ENCODE measurements around the gene OSCP1. TPM values are rescaled to one million over a fixed set of nuclear protein-coding genes. Genes with fewer than 3 reads are reported as not detected.
"Not testable (repeated sequence)": the region's sequence is repeated elsewhere in the genome, so short reads cannot be mapped to it uniquely, and the experiment has no call there.

OSCP1 gene
- total RNA-seq, 1 donor from 2014 or later = 5.2 TPM

DNA sequence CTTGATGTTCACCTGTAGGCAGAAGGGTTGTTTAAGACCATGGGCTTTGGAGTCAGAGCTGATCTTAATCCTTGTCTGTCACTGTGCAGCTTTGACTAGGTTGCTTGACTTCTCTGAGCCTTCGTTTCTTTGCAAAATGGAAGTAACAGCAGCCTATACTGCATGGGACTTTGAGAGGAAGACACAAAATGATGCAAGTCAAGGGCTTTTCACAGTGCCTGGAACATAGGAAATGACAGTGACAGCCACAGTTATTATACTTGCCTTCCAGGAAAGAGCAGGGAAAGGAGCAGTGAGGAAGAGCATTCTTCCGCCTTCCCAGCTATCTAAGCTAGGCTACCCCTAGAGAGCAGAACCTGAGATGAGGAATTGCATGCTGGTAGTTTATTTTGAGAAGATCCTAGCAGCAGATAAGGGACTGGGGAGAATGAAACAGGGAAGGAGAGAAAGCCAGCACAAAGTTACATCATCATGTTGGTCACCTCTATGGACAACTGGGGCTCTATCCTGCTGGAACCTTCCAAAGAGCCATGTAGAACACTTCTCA is 29.3 kb upstream of the OSCP1 start:
- no peaks in the 10 kb centered on the region for H3K4me1 ChIP-seq
- TF ChIP-seq POLR2AphosphoS5 (IDR thresholded peaks at IDR 0.05; ENCODE audit: insufficient read depth in 1 of 2, low read depth in 1 of 2) = no peak
- TF ChIP-seq, protein P1, sequence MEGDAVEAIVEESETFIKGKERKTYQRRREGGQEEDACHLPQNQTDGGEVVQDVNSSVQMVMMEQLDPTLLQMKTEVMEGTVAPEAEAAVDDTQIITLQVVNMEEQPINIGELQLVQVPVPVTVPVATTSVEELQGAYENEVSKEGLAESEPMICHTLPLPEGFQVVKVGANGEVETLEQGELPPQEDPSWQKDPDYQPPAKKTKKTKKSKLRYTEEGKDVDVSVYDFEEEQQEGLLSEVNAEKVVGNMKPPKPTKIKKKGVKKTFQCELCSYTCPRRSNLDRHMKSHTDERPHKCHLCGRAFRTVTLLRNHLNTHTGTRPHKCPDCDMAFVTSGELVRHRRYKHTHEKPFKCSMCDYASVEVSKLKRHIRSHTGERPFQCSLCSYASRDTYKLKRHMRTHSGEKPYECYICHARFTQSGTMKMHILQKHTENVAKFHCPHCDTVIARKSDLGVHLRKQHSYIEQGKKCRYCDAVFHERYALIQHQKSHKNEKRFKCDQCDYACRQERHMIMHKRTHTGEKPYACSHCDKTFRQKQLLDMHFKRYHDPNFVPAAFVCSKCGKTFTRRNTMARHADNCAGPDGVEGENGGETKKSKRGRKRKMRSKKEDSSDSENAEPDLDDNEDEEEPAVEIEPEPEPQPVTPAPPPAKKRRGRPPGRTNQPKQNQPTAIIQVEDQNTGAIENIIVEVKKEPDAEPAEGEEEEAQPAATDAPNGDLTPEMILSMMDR (IDR thresholded peaks at IDR 0.05) = no peak
- TF ChIP-seq POLR2A (IDR thresholded peaks at IDR 0.05) = no peak
- no peak overlapping the region for H3K4me3 ChIP-seq
- no peak for DNase-seq (ENCODE audit: extremely low spot score in 2 of 2)
- H3K36me3 ChIP-seq = no peaks in the 10 kb centered on the region
- intact Hi-C loops (cut with DNase I) = no loop called here
- no peaks in the 10 kb centered on the region for H3K9me3 ChIP-seq
- no peaks in the 10 kb centered on the region for H3K27me3 ChIP-seq
- H3K27ac ChIP-seq = no peak overlapping the region

DNA sequence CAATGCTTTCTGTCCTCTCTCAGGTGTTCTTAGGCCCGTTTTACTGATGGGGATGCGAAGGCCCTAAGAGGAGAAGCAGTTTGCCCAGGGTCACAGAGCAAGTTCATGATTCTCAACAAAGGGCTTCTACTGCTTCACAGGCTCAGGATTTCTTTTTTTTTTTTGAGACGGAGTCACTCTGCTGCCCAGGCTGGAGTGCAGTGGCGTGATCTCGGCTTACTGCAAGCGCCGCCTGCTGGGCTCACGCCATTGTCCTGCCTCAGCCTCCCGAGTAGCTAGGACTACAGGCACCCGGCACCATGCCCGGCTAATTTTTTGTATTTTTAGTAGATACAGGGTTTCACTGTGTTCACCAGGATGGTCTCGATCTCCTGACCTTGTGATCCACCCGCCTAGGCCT is 27.4 kb upstream of the OSCP1 start:
- H3K4me3 ChIP-seq; H3K4me1 ChIP-seq; H3K27ac ChIP-seq; H3K9me3 ChIP-seq; DNase-seq (ENCODE audit: extremely low spot score in 2 of 2); H3K27me3 ChIP-seq; H3K36me3 ChIP-seq; intact Hi-C loops (cut with DNase I): not testable (repeated sequence)

DNA sequence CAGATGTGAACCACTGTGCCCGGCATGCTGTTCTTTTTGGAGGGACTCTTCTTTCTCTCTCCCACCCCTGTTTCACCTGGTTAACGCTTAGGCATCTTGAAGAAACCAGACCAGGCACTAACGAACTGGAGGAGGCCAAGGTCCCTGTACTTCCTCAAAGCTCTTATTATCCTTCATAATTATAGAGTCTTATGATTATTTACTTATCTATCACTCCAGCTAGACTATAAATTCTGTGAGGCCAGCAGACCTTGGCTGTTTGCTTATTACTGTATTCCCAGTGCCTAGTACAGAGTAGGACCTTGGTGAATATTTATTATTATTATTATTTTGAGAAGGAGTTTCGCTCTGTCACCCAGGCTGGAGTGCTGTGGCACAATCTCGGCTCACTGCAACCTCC is 26.7 kb upstream of the OSCP1 start:
- intact Hi-C loops (cut with DNase I) = no loop called here
- no peaks in the 10 kb centered on the region for H3K9me3 ChIP-seq
- H3K27ac ChIP-seq = no peak overlapping the region
- no peaks in the 10 kb centered on the region for H3K36me3 ChIP-seq
- H3K4me1 ChIP-seq = no peaks in the 10 kb centered on the region
- H3K27me3 ChIP-seq = no peaks in the 10 kb centered on the region
- no peak for DNase-seq (ENCODE audit: extremely low spot score in 2 of 2)
- no peak overlapping the region for H3K4me3 ChIP-seq
- TF ChIP-seq POLR2A (IDR thresholded peaks at IDR 0.05) (no peak), POLR2AphosphoS5 (IDR thresholded peaks at IDR 0.05; ENCODE audit: insufficient read depth in 1 of 2, low read depth in 1 of 2) (no peak)
- TF ChIP-seq, protein P1 (IDR thresholded peaks at IDR 0.05) = no peak

DNA sequence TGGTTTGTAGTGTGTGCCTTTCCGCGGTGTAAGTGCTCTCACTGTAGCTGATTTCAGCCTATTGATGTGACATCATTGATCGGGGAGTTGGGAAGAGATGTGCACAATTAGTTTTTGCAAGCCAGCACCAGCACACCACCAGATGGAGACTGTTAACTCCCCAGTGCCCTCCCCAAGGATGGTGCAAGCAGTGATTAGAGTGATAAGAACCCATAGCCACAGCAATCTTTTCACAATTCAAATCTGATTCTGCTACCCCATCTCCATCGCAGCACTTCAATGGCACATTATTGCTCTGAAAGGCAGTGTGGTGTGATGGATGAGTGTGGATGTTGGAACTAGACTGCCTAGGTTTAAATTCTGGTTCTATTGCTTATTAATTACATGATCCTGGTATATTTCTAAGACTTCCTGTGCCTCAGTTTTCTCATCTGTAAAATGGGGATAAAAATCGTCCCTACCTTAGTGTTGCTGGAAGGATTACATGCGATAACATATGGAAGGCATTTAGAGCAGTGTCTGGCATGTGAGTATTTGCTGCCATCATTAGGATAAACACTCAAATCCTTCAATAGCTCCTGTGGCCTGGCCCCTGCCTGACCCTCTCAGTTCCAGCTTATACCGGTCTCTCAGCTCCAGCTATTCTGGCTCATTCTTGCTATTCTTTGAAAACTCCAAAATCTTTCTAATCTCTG is 25.8 kb upstream of the OSCP1 start:
- no peak overlapping the region for H3K27ac ChIP-seq

DNA sequence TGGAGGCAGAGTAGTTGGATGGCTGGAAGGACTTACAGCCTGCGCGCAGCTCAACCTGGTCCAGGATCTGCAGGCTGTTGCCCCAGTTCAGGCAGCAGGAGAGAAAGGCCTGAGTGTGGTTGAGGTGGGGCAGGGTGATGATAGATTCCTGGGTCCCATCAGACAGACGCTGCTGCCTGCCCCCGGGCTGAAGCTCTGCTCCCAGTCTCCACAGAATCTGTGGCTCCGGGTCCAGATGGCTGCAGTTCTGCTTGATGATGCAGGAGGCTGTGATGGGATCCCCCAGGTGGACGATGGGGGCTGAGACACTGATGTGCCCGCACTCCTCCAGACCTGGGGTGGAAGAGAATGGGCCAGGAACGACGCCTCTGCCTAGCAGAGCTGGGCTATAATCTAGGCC is 25.1 kb upstream of the OSCP1 start:
- TF ChIP-seq, protein P1 (IDR thresholded peaks at IDR 0.05) = no peak
- no peak for TF ChIP-seq POLR2A (IDR thresholded peaks at IDR 0.05)
- intact Hi-C loops (cut with DNase I) = no loop called here
- H3K27me3 ChIP-seq = no peaks in the 10 kb centered on the region
- no peak for DNase-seq (ENCODE audit: extremely low spot score in 2 of 2)
- H3K9me3 ChIP-seq = no peaks in the 10 kb centered on the region
- H3K36me3 ChIP-seq = no peaks in the 10 kb centered on the region
- no peak overlapping the region for H3K4me3 ChIP-seq
- H3K4me1 ChIP-seq = no peaks in the 10 kb centered on the region
- no peak overlapping the region for H3K27ac ChIP-seq

More for the DNA sequence above, 25.8 kb upstream of the OSCP1 start:
- no peaks in the 10 kb centered on the region for H3K9me3 ChIP-seq
- intact Hi-C loops (cut with DNase I) = no loop called here
- H3K36me3 ChIP-seq = no peaks in the 10 kb centered on the region
- no peaks in the 10 kb centered on the region for H3K4me1 ChIP-seq
- H3K4me3 ChIP-seq = no peak overlapping the region
- DNase-seq (ENCODE audit: extremely low spot score in 2 of 2) = no peak
- H3K27me3 ChIP-seq = no peaks in the 10 kb centered on the region
- TF ChIP-seq POLR2A (IDR thresholded peaks at IDR 0.05) (no peak), POLR2AphosphoS5 (IDR thresholded peaks at IDR 0.05; ENCODE audit: insufficient read depth in 1 of 2, low read depth in 1 of 2) (no peak)
- TF ChIP-seq, protein P1 (IDR thresholded peaks at IDR 0.05) = no peak

All from vagina (tissue), 2 donors.